Heart left ventricle (tissue), 13 donors: Measurements from ENCODE around the gene HID1.

Source experiments
- POLR2A ChIP-seq, 2 donors: fragments of 450-650 bp; IDR thresholded peaks; one replicate each; pipeline ENCODE4 v1.6.1; 2017; ENCODE audit warnings: antibody characterized with exemption in 2 of 2, mild to moderate bottlenecking in 2 of 2, moderate library complexity in 2 of 2
- TF ChIP-seq, protein P1 (sequence below), 12 donors: fragments of 200-600 bp; sonication (generic) in 4 of 12; IDR thresholded peaks; one replicate each; pipeline versions ENCODE4 v1.5.0 to v1.8.0; 2018 to 2022; ENCODE audit warnings: antibody characterized with exemption in 12 of 12, mild to moderate bottlenecking in 5 of 12
- donor health status: ischemic (EF 13 %, LVEDD 7.1; RV severe dilation, severe dysfunction).
- donor health status: DM: no; HTN: yes; CAD: no.
- donor health status: DM: no; HTN: no; CAD: no.
- donor health status: ischemic (EF 25% LVEDD 6.9; RV normal size, moderate dysfunction).
- donor health status: ischemic (EF 25% LVEDD 5.7; RV mildly dilated, moderate dysfunction).
- donor health status: ischemic (EF 35%, LVEDD 5.7; RV mildly dilated, moderate dysfunction).
- donor health status: nonischemic (EF 11% LVEDD 7.7; RV severe dilation, severe dysfunction).
- donor health status: DM: yes; HTN: yes; CAD: no.
- donor health status: PGD.
- donor health status: ischemic (EF 29% LVEDD 5.4; RV normal size, mild dysfunction).
- donor health status: nonischemic (EF 23%, LVEDD 6.1; RV moderate dilation, normal function).

DNA sequence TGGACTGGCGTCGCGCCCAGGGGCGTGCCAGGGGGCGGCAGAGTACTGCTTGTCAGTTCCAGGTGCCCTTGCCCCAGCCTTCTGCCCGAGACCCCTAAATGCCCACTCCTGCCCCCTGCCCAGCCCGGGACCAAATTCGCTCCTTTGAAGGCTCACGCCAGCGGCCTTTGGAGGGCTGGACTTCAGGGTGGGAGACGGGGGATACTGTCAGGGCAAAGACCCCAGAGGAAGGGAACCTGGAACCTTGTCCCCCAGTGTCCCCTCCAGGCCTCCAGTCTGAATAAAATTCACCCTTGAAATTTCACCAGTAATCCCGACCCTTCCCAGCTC lies 36.1 kb downstream of the HID1 start:
- TF ChIP-seq, protein P1, sequence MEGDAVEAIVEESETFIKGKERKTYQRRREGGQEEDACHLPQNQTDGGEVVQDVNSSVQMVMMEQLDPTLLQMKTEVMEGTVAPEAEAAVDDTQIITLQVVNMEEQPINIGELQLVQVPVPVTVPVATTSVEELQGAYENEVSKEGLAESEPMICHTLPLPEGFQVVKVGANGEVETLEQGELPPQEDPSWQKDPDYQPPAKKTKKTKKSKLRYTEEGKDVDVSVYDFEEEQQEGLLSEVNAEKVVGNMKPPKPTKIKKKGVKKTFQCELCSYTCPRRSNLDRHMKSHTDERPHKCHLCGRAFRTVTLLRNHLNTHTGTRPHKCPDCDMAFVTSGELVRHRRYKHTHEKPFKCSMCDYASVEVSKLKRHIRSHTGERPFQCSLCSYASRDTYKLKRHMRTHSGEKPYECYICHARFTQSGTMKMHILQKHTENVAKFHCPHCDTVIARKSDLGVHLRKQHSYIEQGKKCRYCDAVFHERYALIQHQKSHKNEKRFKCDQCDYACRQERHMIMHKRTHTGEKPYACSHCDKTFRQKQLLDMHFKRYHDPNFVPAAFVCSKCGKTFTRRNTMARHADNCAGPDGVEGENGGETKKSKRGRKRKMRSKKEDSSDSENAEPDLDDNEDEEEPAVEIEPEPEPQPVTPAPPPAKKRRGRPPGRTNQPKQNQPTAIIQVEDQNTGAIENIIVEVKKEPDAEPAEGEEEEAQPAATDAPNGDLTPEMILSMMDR (IDR thresholded peaks at IDR 0.05), result no peak
- no peak for TF ChIP-seq POLR2A (IDR thresholded peaks at IDR 0.05)
